Measurements from ENCODE around the gene ZNF200.

The ZNF200 gene

GRCh38 chr16:3188675-3188924 lies 46.4 kb downstream of the ZNF200 start:
- Histone ChIP-seq H3K79me2 (ENCODE audit: control insufficient read depth, insufficient read depth, low read length) (no peaks in the 10 kb centered on the region), H3K27me3 (ENCODE audit: insufficient read depth, low read length, poor library complexity) (no peaks in the 10 kb centered on the region), H2AK5ac (ENCODE audit: low read length) (no peak overlapping the region), H3K18ac (ENCODE audit: low read length) (no peak overlapping the region), H4K5ac (ENCODE audit: low read length) (no peak overlapping the region), H3K9ac (ENCODE audit: low read length) (peak overlapping the region; percentile 82), H3K4me3 (ENCODE audit: low read length) (peak overlapping the region; percentile 75), H3K79me1 (ENCODE audit: low read length) (no peaks in the 10 kb centered on the region), H3K56ac (ENCODE audit: low read length) (peak overlapping the region; percentile 92), H3K36me3 (ENCODE audit: control insufficient read depth, insufficient read depth, low read length) (no peaks in the 10 kb centered on the region), H4K8ac (ENCODE audit: low read depth, low read length) (no peak overlapping the region), H3K4me1 (ENCODE audit: control insufficient read depth, low read depth, low read length) (no peaks in the 10 kb centered on the region), H3K27ac (ENCODE audit: low read depth, low read length) (no peak overlapping the region), H2BK120ac (ENCODE audit: low read depth, low read length) (no peak overlapping the region), H3K4ac (ENCODE audit: low read depth, low read length) (no peak overlapping the region), H3K4me2 (ENCODE audit: low read length) (peak overlapping the region; percentile 54), H2BK5ac (ENCODE audit: low read length) (no peak overlapping the region), H3K23ac (ENCODE audit: low read length) (peak overlapping the region; percentile 1), H2BK15ac (replicated peaks; ENCODE audit: low read depth) (no peak overlapping the region)
- no CpG with 5 or more reads among the region's 13 CpGs for WGBS (ENCODE audit: extremely low coverage, insufficient coverage, low lambda C conversion rate)
- DNase-seq = no peak

DNA sequence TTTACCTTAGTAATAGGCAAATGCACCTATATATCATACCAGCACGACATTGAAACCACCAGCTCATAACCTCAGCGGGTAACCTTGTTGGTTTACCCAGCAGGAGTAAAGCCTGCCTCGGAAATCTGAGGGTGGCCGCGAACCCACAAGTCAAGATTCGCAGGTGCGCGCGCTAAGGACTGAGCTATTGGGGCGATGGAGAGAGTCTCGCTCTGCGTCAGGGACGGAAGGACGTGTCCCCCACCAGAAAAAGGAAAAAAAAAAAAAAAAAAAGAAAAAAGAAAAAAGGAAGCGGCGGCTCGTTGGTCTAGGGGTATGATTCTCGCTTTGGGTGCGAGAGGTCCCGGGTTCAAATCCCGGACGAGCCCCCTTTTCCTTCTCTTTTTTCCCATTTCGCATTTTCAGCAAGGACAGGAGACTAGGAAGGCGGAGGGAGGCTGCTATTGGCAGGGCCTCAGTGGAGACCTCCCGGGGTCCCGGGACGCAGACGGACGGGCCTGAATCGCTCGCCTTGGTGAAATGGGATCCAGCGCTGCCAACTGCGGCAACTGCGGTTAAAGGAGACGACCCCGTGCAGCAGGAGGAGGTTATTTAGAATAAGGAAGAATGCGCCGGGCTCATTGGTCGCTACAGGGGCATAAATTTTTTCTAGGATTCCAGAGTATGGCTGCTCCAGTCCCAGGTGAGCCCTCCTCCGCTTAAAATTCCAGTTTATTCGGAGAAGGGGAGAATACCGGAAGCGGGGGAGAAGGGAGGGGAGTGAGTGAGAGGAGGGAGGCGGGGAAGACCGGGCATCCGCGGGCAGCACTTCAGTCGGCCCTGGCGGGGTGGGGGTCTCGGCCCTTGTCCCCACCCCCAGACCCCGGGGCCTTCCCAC lies 46.9 kb downstream of the ZNF200 start, which contains the start of gene OR1F1:
Gene OR1F1 (plus strand): TSS at position 407 of the 877 bp plus-strand sequence.
- no CpG with 5 or more reads among the region's 51 CpGs for WGBS (ENCODE audit: extremely low coverage, insufficient coverage, low lambda C conversion rate)
- peak within 1 kb of the TSS; percentile 1 for H3K23ac ChIP-seq (ENCODE audit: low read length)
- H2BK15ac ChIP-seq (replicated peaks; ENCODE audit: low read depth) = no peak within 1 kb of the TSS
- H4K5ac ChIP-seq (ENCODE audit: low read length) = no peak within 1 kb of the TSS
- H3K27me3 ChIP-seq (ENCODE audit: insufficient read depth, low read length, poor library complexity) = no peaks in the 10 kb centered on the region
- DNase-seq = peak; percentile 88
- no peaks in the 10 kb centered on the region for H3K79me1 ChIP-seq (ENCODE audit: low read length)
- H3K4me2 ChIP-seq (ENCODE audit: low read length) = peak within 1 kb of the TSS; percentile 54
- H2BK120ac ChIP-seq (ENCODE audit: low read depth, low read length) = no peak within 1 kb of the TSS
- H3K9ac ChIP-seq (ENCODE audit: low read length) = peak within 1 kb of the TSS; percentile 82
- peak within 1 kb of the TSS; percentile 88 for H3K18ac ChIP-seq (ENCODE audit: low read length)
- peak within 1 kb of the TSS; percentile 92 for H3K56ac ChIP-seq (ENCODE audit: low read length)
- peak within 1 kb of the TSS; percentile 75 for H3K4me3 ChIP-seq (ENCODE audit: low read length)
- H4K8ac ChIP-seq (ENCODE audit: low read depth, low read length) = no peak within 1 kb of the TSS
- H3K4ac ChIP-seq (ENCODE audit: low read depth, low read length) = no peak within 1 kb of the TSS
- H3K79me2 ChIP-seq (ENCODE audit: control insufficient read depth, insufficient read depth, low read length) = no peaks in the 10 kb centered on the region
- H3K27ac ChIP-seq (ENCODE audit: low read depth, low read length) = no peak within 1 kb of the TSS
- H3K36me3 ChIP-seq (ENCODE audit: control insufficient read depth, insufficient read depth, low read length) = no peaks in the 10 kb centered on the region
- H2AK5ac ChIP-seq (ENCODE audit: low read length) = no peak within 1 kb of the TSS
- H3K4me1 ChIP-seq (ENCODE audit: control insufficient read depth, low read depth, low read length) = no peaks in the 10 kb centered on the region
- no peak within 1 kb of the TSS for H2BK5ac ChIP-seq (ENCODE audit: low read length)

GRCh38 chr16:3186946-3187690 lies 47.8 kb downstream of the ZNF200 start:
- Histone ChIP-seq H2BK120ac (ENCODE audit: low read depth, low read length) (no peak overlapping the region), H3K18ac (ENCODE audit: low read length) (no peak overlapping the region), H4K5ac (ENCODE audit: low read length) (no peak overlapping the region), H3K79me2 (ENCODE audit: control insufficient read depth, insufficient read depth, low read length) (no peaks in the 10 kb centered on the region), H3K4me3 (ENCODE audit: low read length) (no peak overlapping the region), H4K8ac (ENCODE audit: low read depth, low read length) (no peak overlapping the region), H3K4me1 (ENCODE audit: control insufficient read depth, low read depth, low read length) (no peaks in the 10 kb centered on the region), H3K27ac (ENCODE audit: low read depth, low read length) (no peak overlapping the region), H3K9ac (ENCODE audit: low read length) (no peak overlapping the region), H3K23ac (ENCODE audit: low read length) (no peak overlapping the region), H3K4me2 (ENCODE audit: low read length) (no peak overlapping the region), H3K36me3 (ENCODE audit: control insufficient read depth, insufficient read depth, low read length) (no peaks in the 10 kb centered on the region), H3K56ac (ENCODE audit: low read length) (no peak overlapping the region), H3K4ac (ENCODE audit: low read depth, low read length) (no peak overlapping the region), H2BK5ac (ENCODE audit: low read length) (no peak overlapping the region), H2AK5ac (ENCODE audit: low read length) (no peak overlapping the region), H2BK15ac (replicated peaks; ENCODE audit: low read depth) (no peak overlapping the region), H3K27me3 (ENCODE audit: insufficient read depth, low read length, poor library complexity) (no peaks in the 10 kb centered on the region), H3K79me1 (ENCODE audit: low read length) (no peaks in the 10 kb centered on the region)
- WGBS (ENCODE audit: extremely low coverage, insufficient coverage, low lambda C conversion rate) = no CpG with 5 or more reads among the region's 23 CpGs
- peak; percentile 19 for DNase-seq

- Histone ChIP-seq H3K9ac (ENCODE audit: low read length) (peak overlapping the region; percentile 69), H3K4ac (ENCODE audit: low read depth, low read length) (no peak overlapping the region), H3K27ac (ENCODE audit: low read depth, low read length) (no peak overlapping the region), H4K8ac (ENCODE audit: low read depth, low read length) (no peak overlapping the region), H3K27me3 (ENCODE audit: insufficient read depth, low read length, poor library complexity) (no peaks in the 10 kb centered on the region), H3K23ac (ENCODE audit: low read length) (no peak overlapping the region), H3K4me3 (ENCODE audit: low read length) (peak overlapping the region; percentile 72), H4K5ac (ENCODE audit: low read length) (no peak overlapping the region), H2BK15ac (replicated peaks; ENCODE audit: low read depth) (no peak overlapping the region), H3K56ac (ENCODE audit: low read length) (peak overlapping the region; percentile 78), H3K4me1 (ENCODE audit: control insufficient read depth, low read depth, low read length) (no peaks in the 10 kb centered on the region), H2BK120ac (ENCODE audit: low read depth, low read length) (no peak overlapping the region), H2BK5ac (ENCODE audit: low read length) (no peak overlapping the region), H2AK5ac (ENCODE audit: low read length) (no peak overlapping the region), H3K79me1 (ENCODE audit: low read length) (no peaks in the 10 kb centered on the region), H3K36me3 (ENCODE audit: control insufficient read depth, insufficient read depth, low read length) (no peaks in the 10 kb centered on the region), H3K79me2 (ENCODE audit: control insufficient read depth, insufficient read depth, low read length) (no peaks in the 10 kb centered on the region), H3K4me2 (ENCODE audit: low read length) (peak overlapping the region; percentile 95), H3K18ac (ENCODE audit: low read length) (no peak overlapping the region)
- no CpG with 5 or more reads among the region's 42 CpGs for WGBS (ENCODE audit: extremely low coverage, insufficient coverage, low lambda C conversion rate)
- DNase-seq = peak; percentile 82
Measured at GRCh38 chr16:3183445-3184139, 51.4 kb downstream of the ZNF200 start.

GRCh38 chr16:3182608-3183444 lies 52.1 kb downstream of the ZNF200 start:
- no CpG with 5 or more reads among the region's 72 CpGs for WGBS (ENCODE audit: extremely low coverage, insufficient coverage, low lambda C conversion rate)
- H4K5ac ChIP-seq (ENCODE audit: low read length) = no peak overlapping the region

More at GRCh38 chr16:3182608-3183444, 52.1 kb downstream of the ZNF200 start:
- H3K56ac ChIP-seq (ENCODE audit: low read length) = peak overlapping the region; percentile 78
- H3K4ac ChIP-seq (ENCODE audit: low read depth, low read length) = no peak overlapping the region
- H2BK5ac ChIP-seq (ENCODE audit: low read length) = no peak overlapping the region
- H3K27ac ChIP-seq (ENCODE audit: low read depth, low read length) = no peak overlapping the region
- H2BK15ac ChIP-seq (replicated peaks; ENCODE audit: low read depth) = no peak overlapping the region
- no peak overlapping the region for H2AK5ac ChIP-seq (ENCODE audit: low read length)
- DNase-seq = peak; percentile 90
- no peak overlapping the region for H4K8ac ChIP-seq (ENCODE audit: low read depth, low read length)
- no peak overlapping the region for H2BK120ac ChIP-seq (ENCODE audit: low read depth, low read length)
- peak overlapping the region; percentile 24 for H3K23ac ChIP-seq (ENCODE audit: low read length)
- H3K27me3 ChIP-seq (ENCODE audit: insufficient read depth, low read length, poor library complexity) = no peaks in the 10 kb centered on the region
- no peak overlapping the region for H3K18ac ChIP-seq (ENCODE audit: low read length)
- H3K4me2 ChIP-seq (ENCODE audit: low read length) = peak overlapping the region; percentile 95
- no peaks in the 10 kb centered on the region for H3K36me3 ChIP-seq (ENCODE audit: control insufficient read depth, insufficient read depth, low read length)
- peak overlapping the region; percentile 72 for H3K4me3 ChIP-seq (ENCODE audit: low read length)
- H3K4me1 ChIP-seq (ENCODE audit: control insufficient read depth, low read depth, low read length) = no peaks in the 10 kb centered on the region
- no peaks in the 10 kb centered on the region for H3K79me2 ChIP-seq (ENCODE audit: control insufficient read depth, insufficient read depth, low read length)
- peak overlapping the region; percentile 69 for H3K9ac ChIP-seq (ENCODE audit: low read length)
- H3K79me1 ChIP-seq (ENCODE audit: low read length) = no peaks in the 10 kb centered on the region
